Medulla oblongata (tissue), 1 donor: ENCODE measurements around the gene POLR3H.

Source experiments
- DNase-seq: peaks from one replicate; pipeline ENCODE4 v3.0.0-alpha.2; 2015; ENCODE audit errors: extremely low spot score

The POLR3H gene

DNA sequence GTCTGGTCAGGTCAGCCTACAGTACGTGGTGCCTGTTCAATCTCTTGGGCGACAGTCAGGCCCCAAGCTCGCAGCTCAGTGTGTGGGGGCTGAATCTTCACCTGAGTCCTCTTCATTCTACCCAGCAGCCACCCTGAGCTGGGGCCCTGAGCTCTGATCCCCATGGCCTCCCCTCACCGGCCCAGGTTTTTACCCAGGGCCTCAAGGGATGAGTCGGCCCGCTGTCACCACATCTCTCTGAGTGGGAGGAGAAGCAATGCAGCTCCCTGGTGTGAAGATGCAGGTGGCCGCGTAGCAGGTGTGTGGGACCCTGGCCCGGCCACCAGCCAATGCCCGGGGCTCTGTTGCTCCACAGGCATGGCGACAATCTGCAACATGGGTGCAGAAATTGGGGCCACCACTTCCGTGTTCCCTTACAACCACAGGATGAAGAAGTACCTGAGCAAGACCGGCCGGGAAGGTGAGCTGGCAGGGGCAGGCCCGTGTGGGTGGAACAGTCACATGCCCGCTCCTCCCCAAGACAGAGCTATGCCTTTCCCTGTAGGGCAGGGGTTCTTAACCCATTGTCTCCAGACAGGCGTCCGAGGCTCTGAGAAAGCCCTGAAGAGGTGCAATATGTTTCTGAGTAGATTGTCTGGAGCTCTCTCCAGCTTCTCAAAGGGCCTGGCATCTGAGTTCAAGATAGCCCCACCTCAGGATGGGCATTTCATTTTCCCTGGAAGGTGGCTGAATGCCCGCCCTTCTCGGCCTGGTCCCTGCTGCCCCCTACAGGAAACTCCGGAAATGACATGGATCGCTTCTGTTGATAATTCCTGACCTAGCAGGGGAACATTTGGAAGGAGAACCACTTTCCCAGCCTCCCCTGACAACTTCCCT lies 26.9 kb downstream of the POLR3H start:
- peak; percentile 92 for DNase-seq

DNA sequence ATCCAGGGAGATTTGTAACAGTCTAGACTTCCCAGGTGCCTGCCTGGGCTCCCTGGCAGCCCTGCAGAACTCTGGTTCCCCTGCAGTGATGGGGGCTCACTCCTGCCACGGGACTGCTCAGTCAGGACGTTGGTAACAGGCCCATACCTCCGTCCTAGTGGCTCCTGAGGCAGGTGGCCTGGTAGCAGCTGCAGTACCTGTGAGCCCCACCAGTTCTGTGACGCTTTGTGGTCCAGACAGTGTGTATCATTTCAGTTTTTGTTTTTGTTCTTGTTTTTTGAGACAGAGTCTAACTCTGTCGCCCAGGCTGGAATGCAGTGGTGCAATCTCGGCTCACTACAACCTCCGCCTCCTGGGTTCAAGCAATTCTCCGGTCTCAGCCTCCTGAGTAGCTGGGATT lies 27.8 kb downstream of the POLR3H start:
- DNase-seq: no peak

DNA sequence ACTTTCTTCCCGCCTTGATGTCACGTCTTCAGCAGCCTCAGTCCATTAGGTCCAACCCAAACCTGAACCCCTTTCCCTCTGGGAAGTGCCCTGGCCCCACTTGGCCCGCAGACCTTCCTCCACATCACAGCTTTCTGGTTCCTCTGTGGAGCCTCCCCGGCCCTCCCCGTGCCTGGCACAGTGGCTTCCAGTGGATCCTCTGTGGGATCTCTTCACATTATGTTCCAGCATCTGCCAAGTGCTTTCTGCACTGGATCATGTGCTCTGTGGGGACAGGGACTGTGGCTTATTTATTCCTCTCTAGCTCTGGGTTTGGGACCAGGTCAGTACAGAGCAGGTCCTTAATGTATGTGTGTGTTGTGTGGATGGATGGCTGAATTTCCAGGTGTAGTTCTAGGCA lies 30.9 kb downstream of the POLR3H start:
- peak; percentile 82 for DNase-seq

DNA sequence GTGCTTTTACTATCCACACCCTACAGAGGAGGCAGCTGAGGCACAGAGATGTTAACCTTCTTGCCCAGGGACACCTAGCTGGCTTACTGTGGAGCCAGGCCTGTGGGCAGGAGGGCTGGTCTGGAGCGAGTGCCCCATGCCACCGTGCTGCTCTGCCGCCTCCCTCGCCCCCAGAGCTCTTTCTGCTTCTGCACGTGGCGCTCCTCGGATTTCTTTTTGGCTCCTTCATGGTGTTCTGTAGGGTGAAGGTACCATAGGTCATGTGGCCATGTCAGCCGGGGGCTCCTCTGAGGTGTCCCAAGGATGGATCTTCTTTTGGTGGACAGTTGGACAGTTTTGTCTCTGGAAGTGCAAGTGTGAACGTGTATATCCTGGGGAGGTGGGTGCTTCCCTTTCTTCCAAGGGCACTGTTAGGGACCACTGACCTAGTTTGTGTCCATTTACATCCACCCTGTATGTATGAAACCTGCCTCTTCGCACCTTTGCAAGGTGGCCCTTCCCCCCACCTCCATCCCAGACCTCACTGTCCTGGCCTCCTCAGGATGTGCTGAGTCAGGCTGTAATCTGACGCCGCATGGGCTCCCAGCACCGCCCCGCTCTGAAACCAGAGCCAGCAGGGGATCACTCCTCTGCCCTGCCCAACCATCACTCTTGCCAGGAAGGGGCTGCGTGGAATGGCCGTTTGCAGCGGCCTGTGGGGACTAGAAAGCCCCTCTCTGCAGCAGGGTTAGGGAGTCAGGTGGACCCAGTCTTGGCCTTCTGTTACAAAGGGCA lies 31.7 kb downstream of the POLR3H start:
- no peak for DNase-seq

DNA sequence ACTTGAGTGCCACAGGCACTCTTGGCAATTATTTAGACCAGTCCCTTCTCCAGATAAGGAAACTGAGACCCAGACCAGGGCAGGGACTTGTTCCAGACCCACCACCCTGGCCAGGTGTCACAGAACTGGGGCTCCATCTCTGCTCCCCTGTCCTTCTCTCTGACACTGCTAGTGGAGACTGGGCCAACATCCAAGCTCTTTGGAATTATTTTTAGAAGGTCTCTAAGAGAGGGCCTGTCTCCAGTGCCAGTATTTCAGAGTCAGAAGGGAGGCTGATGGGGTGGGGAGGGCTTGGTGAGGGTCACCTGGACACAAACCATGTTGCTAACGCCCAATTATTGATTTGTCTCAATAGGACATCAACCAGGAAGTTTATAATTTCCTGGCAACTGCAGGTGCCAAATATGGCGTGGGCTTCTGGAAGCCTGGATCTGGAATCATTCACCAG lies 32.7 kb downstream of the POLR3H start:
- DNase-seq: no peak

DNA sequence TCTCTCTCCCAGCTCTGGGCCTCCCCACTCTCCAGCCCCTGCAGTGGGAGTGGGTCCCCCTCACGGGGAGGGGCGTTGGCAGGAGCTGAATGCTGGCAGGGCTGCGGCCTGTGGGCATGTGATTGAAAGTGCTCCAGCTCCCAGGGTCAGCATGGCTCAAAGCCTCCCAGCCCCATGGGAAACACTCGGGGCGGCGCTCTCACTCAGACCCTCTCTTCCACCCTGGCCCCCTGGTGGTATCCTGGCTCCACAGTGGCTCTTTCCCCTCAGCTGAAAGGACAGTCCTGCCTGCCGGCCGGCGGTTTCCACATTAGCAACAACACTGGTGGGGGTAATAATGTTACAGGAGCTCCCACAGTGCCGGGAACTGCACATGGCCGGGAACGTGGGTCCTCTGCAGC lies 35.5 kb downstream of the POLR3H start:
- DNase-seq: peak; percentile 91

DNA sequence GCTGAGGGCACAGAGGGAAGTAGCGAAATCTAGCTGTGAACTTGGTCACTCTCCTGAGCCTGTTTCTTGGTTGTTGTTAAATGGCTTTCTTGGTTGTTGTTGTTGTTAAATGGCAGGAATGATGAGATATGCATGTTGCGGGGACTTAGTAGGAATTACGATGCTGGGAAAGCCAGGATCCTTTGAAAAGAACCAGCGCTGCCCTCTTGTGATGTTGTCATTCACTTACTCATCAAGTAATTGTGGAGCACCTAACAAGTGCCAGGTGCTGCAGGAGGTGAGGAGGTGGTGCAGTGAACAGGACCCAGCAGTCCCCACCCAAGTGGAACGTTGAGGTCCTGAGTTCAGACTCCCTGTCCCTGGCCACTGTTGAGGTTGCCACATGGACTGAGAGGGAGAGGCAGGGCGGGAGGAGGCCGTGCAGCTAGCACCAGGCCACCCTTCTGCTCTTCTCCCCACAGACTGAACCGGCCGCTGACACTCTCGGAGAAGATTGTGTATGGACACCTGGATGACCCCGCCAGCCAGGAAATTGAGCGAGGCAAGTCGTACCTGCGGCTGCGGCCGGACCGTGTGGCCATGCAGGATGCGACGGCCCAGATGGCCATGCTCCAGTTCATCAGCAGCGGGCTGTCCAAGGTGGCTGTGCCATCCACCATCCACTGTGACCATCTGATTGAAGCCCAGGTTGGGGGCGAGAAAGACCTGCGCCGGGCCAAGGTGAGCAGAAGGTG lies 36.8 kb downstream of the POLR3H start:
- no peak for DNase-seq

DNA sequence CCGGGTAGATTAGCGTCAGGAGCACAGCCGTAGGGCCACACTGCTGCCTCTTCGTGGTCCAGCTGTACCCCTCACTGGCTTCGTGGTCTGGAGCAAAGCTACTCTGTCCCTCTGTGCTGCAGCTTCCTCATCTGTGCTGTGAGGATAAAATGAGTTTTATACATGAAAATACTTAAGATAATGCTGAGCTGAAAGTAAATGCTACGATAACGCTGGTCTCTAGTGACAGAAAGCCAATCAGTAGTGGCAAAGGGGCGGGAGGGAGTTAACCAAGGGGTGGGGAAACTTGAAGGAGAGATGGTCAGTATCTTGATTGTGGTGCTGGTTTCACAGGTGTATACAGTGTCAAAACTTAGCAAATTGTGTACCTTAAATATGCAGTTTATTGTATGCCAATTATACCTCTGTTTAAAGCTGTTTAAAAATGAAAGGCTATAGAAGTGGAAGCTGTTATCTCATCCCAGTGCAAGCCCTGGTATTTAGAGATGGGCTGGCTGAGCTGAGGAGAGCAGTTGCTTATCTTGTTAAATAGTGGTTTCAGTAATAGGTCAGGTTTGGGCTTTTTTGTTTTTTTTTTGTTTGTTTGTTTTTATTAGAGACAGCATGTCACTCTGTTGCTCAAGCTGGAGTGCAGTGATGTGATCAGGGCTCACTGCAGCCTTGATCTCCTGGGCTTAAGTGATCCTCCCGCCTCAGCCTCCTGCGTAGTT lies 38.6 kb downstream of the POLR3H start:
- DNase-seq: no peak

DNA sequence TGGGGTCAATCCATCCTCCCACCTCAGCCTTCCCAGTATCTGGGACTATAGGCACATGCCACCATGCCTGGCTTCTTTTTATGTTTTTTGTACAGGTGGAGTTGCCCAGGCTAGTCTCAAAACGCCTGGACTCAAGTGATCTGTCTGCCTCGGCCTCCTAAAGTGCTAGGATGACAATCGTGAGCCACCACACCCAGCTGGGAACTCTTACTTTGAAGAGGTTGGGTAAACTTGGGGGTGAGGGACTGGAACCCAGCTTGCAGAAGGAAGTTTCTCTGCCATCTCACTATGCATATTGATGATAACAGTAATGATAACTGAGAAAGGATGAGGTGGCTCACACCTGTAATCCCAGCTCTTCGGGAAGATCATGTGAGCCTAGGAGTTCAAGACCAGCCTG lies 39.5 kb downstream of the POLR3H start:
- DNase-seq: no peak

DNA sequence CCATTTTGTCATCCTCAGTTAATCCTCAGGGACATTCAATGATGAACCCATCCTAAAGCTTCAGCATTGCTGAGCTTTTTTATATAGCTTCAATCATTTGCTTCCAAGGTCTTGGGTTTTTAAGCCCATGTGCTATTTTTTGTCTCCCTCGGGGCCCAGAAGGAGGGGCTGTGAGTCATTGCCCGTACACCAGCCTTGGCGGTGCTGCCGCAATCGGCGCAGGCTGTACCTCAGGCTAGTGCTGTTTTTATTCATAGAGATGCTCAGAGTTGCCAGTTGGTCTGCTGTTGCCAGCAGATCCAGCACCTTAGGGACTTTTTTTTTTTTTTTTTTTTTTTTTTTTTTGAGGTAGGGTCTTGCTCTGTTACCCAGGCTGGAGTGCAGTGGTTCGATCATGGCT lies 39.9 kb downstream of the POLR3H start:
- no peak for DNase-seq

DNA sequence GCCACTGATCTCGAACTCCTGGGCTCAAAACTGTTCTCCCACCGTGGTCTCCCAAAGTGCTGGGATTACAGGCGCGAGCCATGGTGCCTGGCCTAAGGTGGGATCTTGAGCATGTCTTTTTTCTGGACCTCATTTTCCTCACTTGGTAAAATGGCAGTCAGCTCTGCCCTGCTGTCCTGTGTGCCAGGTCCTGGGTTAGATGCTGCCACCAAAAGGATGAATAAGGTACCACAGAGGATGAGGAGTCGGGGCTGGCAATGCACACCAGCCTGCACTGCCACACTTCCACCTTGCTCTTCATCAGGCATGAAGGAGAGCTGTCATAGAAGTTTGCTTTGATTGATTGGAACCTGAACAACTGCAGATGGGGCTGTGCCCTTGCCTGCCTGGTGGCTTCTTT lies 43.1 kb downstream of the POLR3H start:
- DNase-seq: peak; percentile 59

DNA sequence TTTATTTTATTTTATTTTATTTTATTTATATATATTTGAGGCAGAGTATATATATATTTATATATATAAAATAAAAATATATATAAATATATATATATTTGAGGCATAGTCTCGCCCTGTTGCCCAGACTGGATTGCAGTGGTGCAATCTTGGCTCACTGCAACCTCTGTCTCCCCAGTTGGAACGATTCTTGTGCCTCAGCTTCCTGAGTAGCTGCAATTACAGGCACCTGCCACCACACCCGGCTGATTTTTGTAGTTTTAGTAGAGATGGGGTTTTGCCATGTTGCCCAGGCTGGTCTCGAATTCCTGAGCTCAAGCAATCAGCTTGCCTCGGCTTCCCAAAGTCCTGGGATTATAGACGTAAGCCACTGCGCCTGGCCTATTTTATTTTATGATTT lies 44.0 kb downstream of the POLR3H start:
- DNase-seq: no peak

DNA sequence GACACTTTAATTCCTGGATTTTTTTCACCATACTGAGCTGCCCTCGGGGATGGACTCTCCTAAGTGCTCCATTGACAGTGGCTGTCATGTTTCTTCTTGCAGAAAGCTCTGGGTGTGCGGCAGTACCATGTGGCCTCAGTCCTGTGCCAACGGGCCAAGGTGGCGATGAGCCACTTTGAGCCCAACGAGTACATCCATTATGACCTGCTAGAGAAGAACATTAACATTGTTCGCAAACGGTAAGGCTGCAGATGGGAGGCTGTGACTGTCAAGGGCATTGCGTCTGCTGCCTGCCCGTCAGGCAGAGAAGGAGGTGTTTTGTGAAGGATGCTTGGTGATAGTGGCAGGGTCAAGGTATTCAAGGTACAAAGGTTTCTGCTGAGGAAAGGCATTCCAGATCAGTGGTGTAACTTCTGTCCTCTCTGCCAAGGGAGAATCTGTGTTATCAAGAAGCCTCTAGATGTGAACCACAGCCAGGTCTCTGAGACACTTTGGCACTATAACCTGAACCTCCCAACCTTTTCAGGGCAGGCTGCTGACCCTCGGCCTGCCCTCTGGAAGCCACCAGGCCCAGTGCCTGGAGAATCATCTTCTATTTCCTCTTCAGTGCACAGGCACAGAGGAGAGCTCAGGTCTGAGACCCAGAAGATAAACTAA lies 44.5 kb downstream of the POLR3H start:
- no peak for DNase-seq

DNA sequence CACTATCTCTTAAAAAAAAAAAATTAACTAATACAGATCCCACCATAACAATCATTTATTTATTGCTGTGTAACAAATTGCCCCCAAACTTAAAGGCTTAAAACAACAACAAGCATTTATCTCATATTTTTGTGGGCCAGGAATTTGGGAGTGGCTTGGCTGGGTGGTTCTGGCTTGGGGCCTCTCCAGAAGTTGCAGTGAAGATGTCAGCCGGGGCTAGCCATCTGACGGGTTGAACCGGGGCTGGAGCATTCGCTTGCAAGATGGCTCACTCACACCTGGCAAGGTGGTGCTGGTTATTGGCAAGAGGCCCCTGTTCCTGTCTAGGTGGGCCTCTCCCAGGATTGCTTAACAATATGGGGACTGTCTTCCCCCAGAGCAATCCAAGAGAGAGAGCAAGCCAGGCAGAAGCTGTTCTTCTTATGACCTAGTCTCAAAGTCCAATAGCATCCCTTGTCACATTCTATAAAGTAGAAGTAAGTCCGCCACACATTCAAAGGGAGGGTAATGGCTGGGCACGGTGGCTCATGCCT lies 45.9 kb downstream of the POLR3H start:
- no peak for DNase-seq

DNA sequence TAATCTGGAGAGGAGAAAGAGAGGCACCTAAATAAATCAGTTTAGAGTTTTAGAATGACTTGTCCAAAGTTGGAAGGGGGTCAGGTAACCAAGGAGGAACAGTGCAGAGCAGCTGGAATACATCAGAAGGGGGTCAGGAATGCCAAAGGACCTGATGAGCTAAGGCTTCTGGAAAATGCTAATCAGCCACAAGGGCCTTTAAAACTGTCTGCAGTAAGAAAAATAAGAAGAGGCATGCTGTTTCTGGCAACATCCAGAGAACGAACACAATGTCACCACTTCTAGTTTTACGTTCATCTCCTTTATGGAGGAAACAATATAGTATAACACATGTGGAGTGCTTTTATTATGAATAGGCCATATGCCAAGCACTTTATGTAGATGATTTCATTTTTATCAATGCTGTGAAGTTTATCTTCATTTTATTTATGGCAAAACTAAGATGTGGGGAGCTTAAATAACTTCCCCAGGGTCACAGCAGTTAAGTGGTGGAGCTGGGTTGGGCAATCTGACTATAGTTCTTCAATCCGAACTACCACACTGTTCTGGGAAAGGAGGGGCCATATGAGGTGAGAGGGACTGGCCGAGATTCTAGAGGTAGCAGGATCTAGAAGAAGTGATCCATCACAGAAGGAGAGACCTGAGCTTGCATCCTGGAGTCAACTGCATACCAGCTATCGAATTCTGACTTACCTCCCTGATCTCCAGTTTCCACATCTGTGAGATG lies 52.7 kb downstream of the POLR3H start:
- DNase-seq: peak; percentile 79

DNA sequence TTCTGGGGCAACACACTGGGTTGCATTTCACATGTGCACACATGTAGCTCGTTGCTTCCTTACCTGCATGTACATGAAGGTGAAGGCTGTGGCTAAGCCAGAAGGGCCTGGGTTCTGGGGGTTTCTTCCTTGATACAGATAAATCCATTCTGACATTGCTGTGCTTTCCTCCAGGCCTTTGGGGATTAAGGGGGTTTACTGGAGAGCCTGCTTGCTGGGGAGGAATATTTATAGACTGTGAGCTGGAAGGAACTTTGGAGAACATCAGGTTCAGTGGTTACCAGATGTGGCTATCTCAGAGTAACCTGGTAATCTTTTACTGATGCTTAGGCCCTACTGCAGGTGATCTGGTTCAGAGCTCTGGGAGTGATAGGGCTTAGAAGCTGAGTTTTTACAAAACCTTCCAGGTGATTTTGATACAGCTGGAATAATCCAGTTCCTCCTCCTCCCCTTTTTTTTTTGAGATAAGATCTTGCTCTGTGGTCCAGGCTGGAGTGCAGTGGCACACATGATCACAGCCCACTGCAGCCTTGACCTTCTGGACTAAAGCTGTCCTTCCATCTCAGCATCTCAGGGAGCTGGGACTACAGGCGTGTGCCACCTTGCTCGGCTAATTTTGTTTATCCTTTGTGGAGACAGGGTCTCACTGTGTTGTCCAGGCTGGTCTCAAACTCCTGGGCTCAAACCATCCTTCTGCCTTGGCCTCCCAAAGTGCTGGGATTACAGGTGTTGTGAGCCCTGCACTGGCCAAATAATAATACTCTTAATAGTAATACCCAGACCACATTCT lies 55.5 kb downstream of the POLR3H start:
- DNase-seq: no peak

DNA sequence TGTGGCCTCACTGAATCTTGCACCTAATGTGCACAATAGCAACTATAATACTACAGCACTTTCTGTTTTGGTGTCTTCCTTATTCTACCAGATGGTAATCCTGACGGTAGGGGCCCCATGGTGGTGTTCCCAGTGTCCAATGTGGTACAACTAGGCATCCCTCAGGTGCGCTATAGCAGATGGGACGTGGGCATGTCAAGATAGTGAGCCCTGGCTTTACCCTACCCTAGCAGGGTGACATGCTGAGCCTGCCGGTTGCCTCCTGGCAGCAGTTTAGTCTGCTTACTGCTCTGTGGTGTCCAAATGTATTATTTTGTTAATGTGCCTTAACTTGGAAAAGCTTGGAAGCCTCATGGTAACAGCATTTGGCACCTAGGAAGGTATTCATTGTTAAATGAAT lies 56.2 kb downstream of the POLR3H start:
- no peak for DNase-seq

DNA sequence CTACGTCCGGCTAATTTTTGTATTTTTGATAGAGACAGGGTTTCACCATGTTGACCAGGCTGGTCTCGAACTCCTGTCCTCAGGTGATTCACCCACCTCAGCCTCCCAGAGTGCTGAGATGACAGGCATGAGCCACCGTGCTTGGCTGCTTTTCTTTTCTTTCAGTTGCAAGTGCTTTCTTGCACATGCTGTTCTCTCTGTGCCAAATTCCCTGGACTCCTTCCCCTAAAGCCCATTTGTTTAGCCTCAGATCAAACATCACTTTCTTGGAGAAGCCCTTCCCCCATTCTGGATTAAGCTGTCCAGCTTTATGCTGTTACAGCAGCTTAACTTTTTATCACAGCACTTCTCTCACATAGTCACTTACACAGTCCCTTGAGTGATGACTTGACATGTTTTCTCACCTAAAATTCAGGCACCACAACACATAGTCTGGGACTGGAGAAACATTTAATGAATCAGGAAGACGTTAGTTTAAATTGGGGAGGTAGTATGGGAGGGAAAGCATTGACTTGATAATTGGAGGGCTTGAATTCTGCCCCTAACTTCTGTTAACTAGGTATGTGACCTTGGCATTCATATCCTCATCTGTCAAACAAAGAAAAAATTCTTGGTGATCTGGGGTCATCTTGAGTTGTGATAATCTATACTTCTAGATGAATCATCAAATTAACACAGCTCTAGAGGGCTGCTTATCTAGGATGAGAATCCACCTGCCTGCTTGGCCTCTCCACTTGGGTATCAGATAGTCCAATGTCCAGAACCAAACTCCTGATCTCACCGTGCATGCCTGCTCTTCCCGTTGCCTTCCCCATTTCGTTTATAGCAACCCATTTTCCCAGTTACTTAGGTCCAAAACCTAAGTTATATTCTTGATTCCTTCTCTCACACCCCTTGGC lies 57.0 kb downstream of the POLR3H start:
- peak; percentile 34 for DNase-seq
